Measurements from ENCODE around the gene TACC2. TPM values are rescaled to one million over a fixed set of nuclear protein-coding genes. Genes with fewer than 3 reads are reported as not detected.

TACC2 gene
- polyA plus RNA-seq, 1 donor, result 47.5 TPM

DNA sequence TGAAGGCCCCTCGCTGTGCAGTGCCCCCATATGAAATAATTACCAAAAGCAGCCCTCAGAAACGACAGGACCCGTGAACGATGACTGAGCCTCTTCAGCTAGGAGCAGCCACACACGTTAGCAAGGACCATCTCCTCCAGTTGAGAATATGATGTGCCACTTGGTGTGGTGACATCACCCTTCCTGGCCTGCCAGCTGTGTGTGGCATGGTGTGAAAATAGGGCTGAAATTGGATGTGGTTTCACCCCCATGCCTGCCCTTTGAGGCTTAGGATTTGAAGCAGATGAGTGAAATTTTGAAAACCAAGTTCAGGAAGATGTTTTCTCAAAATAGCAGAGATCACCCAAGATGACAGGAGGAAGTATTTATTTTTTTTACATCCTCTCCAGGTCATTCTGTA is 233.0 kb downstream of the TACC2 start:
- DNase-seq, result no peak

DNA sequence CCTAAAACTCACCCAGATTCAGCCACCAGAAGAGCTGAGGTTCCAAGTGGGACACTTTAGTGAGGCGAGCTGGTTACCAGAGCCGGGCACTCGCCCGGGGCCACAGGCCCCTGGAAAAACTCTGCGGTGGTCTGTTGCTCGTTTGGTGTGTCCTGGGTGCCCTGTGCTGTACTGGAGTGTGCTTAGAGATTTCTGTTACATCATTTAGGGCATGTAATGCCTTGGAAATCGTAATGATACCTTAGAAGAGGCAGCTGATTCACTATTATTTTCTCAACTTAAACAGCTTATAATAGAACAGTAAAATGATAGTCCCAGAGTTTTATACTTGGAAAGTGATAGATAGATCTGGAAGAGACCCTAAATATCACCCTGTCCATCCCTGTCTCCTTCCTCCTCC is 233.7 kb downstream of the TACC2 start:
- no peak for DNase-seq

DNA sequence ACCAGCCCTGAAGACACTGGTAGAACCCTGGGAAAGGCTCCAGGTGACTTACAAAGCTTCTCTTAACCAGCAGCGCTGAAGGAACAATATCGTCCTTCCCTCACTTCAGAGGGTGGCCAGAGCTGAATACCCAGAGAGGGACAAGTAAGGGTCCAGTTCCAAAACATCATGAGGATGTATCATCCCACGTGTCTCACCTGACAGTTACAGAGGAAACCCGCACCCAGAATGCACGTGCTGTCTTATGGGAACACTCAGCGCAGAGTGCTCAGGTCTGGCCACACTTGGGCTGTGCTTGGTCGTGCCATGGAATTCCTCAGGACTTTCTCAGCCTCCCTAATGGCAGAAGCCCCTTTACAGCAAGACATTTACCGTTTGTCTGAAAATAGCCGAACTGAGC is 235.2 kb downstream of the TACC2 start:
- no peak for DNase-seq

DNA sequence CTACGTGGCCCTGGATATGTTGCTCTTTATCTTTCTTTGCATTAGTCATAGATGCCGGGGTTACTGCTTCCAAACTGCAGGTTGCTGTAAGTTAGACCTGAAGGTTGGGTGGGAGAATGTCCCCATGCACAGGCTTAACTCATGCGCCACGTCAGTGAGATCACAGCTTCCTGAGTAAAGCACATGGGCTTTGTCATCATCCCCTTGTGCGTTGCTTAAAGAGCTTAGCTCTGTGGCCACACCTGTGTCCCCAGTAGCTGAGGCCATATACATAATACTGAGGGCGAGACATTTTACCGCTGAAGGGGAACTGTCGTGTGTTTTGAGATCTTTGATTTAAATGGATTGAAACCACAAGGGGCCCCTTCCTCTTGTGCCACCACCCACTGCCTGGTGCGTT is 236.4 kb downstream of the TACC2 start:
- no peak for DNase-seq

DNA sequence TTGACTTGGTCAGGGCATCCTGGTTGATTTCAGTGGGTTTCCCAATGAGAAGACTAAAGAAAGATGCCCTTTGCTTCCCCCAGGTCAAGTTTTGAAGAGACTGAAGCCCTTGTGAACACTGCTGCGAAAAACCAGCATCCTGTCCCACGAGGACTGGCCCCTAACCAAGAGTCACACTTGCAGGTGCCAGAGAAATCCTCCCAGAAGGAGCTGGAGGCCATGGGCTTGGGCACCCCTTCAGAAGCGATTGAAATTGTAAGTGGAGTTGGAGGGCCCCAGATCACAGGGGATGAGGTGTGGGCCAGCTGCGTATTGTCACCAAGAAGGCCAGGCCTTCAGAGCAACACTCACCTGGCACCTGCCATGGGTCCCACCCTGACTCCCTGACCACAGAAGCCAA is 238.8 kb downstream of the TACC2 start:
- DNase-seq, result no peak

DNA sequence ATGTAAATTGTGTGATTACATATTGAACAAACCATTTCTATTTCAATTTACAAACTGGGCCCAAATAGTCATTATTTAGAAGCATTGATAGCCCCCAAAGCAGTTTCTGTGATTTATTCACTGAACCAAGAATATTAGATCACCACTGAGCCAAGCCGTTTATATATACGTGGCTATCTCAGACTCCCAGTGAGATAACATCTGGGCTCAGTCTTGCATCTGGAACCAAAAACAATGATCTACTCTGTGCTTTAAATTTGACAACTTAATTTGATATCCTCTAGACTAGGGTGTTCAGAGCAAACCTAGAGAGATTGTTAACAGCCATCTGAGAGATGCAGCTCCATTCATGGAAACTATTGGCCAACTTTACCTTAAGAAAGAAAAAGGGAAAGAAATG is 240.7 kb downstream of the TACC2 start:
- DNase-seq, result no peak

DNA sequence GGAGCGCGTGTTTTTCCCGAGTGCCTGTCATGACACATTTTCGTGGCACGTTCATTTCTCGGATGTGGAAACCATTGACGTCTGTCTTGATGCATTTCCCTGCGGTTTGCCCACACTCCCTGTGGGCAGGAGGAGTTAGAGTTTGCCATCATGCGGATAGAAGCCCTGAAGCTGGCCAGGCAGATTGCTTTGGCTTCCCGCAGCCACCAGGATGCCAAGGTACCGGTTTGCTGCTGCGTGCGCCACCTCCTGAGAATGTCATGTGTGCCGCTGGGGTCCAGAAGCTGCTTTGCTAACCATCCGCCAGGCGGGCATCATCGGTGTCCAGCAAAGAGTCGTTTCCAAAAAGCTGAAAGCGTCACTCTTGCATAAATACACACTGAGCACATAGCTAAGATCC is 241.3 kb downstream of the TACC2 start:
- DNase-seq, result no peak

DNA sequence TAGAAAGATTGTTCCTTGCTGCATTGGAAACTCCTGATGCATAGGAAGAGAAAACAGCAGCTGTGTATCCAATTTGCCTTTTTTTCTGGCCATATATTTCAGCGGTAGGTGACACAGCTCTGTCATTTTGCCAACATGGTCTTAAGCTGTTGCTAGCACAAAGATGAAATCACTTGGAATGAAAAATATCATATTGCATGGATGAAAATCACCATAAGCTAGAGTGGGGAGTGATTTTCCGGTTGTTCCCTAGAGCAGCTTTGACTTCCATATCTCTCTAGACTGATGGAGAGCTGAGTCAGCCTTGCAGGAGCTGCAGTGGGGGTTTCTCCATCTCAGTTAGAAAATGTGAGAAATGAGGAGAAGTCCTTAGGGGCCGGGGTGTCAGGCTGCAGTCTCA is 243.8 kb downstream of the TACC2 start:
- DNase-seq, result peak; percentile 25

DNA sequence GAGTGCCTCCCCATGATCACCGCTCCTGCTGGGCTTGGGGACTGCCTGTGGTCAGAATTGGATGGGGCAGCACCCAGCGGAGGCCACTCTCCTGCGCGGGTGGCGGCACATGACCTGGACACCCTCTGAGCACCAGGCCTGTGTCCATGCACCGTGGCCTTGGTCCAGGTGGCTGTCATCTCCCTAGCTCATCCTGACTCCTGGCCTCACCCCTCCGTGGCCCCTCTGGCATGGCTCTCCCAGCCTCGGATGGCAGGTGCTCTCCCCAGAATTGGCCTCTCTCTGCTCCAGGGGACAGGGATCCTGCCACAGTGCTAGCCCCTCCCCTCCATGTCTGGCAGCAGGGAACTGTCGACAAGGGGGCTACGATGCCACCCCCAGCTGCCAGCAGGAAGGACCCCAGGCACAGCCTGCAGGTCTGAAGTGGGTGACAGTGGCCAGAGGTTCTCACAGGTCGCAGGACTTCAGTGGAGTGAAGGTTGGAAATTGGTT is 244.9 kb downstream of the TACC2 start:
- no peak for DNase-seq

DNA sequence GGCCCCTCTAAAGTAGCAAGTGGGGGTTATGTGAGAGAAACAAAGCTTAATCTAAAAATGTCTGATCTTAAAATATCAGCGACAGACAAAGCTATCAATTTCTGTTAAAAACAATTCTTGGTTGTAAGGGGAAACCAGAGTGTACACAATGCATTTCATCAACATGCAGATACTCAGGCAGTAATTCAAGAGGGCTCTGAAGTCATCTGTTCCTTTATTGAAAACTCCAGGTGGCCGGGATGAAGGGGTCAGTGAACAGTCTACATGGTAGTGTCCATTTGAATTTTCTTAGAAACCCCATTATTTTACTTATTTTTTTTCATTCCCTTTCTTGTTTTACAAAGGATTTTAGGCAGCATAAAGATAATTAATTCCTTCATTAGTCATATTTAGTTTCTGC is 245.5 kb downstream of the TACC2 start:
- no peak for DNase-seq

DNA sequence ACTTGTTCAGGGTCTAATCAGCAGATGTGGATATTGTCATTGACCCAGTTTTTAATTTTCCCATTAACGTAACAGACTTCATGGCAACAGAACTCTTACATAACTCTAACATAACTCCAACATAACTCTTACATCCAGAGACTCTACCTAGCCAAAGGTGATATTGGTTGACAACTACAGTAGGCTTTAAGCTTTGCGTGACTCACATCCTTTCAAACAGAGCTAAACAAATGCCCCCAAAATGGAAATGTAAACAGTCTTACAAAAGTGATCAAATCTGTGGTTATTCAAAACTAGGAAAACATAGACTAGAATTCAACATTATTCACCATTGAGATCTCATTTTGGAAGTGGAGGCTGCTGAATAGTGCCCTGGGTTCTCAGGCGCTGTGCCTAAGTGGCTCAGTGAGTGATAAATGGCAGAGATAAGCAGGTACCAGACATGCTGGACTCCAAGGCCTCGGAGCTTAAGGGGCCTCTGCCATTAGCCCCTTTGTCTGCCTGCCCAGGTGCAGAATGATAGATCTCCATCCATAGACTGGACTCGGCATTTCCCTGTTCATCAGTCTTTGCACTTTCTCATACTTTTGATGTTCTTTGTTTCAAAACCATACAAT is 247.8 kb downstream of the TACC2 start:
- DNase-seq, result no peak

DNA sequence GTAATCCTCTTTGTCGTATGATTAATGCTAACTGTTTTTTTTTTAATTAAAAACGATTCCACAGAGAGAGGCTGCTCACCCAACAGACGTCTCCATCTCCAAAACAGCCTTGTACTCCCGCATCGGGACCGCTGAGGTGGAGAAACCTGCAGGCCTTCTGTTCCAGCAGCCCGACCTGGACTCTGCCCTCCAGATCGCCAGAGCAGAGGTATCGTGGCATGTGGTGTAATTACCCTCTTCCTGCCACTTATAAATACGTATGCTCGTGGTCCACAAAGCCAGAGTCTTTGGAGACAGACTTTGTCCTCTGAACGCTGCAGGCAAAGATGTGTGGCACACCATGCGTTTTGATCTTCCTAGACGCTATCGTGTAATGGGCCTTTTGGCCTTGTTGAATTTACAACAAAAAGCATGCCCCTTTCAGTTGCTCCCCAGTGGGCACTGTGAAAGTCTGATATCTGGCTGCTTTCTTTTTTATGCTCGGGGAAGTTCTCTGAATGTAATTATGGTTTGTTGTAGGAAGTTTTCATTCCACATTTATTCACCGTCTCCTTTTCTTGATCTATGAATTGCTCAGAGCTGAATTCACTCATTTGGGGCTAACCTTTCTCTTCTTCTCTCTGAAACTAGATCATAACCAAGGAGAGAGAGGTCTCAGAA is 248.5 kb downstream of the TACC2 start:
- no peak for DNase-seq

DNA sequence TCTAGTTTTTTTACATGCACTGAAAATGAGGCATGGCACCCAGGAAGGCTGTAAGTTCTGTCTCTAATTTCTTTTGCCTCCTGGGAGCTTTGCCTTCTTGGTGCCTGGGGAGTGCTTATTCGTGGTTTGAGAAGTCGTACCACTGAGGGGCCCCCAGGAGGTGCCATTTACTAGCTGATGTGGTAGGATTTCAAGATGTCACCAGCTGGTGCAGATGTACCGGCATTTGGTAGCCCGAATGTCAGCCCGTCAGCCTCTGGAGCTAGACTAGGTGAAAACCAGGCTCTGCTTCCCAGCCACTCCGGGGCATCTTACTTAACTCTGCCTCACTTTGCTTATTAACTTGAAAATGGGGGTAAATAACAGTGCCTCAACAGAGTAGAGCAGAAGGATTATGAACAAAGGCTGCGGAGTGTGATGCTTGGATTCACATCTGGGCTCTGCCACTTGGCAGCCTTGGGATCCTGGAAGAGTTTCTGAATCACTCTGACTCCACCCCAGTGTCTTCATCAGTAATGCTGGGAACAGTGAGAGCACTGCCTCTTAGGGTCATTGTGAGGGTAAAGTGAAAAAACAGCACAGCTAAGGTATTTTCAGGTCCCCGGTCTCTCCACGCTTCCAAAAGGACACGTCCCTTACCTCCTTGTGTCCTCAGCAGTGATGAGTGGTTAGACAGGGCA is 250.8 kb downstream of the TACC2 start:
- DNase-seq, result no peak

DNA sequence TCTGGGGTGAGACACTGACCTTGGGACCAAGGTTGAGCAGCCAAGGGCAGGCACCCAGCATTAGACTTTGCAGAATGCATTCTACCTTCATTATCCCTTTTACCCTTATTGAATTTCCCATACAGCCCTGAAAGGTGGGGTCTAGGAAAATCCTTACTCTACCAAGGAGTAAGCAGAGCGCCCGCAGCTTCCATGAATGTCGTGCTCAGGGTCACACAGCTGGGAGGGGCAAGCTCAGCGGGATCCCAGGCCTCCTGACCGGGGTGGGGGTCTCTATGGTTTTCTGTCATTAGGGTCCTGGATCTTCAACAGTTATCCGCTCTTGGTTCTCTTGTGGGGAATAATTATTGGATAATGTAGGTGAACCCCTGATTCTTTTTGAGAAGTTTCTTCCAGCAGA is 251.4 kb downstream of the TACC2 start:
- DNase-seq, result no peak

DNA sequence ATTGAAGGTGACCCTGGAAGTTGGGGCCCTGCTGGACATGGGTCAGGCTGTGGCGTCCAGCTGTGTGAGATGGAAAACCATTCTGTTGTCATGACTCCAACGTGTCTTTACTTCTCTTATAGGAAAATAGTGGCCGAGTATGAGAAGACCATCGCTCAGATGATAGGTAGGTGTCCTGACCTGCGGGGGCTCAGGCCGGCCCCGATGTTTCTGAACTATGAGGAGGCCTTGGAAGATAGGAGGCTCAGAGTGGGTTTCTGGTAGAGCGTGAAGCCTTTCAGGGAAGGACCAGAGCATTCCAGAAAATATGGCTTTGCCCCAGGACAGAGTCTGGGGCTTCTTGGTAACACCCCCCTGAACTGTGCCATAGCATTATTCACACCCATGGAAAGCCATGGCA is 252.9 kb downstream of the TACC2 start:
- DNase-seq, result no peak

DNA sequence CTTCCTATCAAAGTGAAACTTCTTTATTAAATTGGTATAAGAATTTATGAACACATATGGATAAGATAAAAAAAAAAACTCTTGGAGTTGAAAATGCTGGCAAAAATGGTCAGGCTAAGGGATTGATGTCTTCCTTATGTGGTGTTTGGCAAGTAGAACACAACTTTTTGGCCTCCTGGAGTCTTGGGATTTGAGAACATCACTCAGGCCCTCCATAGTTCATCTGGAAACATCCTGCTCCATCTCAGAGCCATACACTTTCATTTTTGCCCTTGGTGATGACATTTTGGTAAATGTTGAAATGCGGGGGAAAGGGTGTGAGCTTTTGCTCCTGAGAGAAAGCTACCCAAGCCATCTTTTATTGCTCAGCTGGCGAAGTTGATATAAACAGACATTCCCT is 254.6 kb downstream of the TACC2 start:
- DNase-seq, result no peak

DNA sequence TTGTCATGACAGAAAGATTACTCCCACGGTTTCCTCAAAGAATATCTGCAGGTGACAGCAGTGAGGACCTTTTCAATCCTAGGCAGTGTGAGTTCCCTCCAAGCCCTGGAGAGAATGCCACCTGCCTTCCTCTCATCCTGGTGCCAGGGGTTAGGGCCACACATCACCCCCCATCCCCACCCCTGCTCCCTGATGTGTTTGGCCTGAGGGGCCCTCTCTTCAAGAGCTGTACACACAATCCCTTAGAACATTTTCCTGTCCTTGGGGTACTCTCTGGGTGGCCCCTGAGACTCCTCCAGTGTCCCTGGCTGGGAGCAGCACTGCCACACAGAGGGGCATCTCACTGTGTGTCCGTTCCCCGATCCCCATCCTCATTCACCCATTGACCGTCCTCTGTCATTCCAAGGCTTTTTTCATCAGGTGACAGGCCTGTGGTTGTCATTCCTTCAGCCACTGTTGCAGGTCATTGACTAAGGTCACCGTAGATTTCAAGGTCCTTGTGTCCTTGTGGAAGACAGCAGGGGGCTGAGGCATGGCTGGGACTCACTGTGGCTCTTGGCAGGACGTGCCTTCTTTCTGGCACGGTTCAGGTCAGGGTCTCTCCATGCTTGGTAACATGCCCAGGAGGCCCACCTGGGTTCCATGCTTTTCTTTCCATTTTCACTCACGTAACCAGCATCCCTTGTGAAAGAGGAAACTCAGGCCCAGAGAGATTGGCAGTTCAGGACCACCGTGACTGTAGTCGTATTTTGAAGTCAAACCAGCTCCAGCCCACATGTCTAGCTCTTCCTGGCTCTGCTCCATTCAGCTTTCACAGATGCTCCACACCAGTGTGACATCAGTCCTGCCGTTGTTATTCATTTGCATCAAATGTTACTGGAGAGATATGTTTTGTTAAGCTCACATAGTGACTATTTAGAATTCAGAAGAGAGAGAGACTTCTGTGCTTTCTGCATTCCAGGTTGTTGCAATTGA is 255.3 kb downstream of the TACC2 start:
- no peak for DNase-seq

DNA sequence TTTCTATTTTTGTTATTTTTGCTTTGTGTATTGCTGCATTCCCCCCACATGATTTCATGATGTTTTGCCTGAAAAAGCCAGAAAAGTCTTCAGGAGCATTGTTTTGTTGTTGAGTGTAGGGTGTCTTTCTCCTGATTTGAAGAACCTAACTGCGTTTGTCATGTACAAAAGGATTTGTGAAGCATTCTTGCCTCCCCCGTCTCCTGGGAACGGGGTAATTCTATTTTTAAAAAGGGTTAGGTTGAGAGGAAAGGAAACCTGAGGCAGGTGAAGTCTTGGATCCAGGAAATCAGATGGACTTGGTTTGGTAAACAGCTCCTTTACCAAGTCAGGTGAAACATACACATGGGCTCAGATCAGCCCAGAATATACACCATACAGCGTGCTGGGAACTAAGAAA is 256.2 kb downstream of the TACC2 start:
- DNase-seq, result no peak

DNA sequence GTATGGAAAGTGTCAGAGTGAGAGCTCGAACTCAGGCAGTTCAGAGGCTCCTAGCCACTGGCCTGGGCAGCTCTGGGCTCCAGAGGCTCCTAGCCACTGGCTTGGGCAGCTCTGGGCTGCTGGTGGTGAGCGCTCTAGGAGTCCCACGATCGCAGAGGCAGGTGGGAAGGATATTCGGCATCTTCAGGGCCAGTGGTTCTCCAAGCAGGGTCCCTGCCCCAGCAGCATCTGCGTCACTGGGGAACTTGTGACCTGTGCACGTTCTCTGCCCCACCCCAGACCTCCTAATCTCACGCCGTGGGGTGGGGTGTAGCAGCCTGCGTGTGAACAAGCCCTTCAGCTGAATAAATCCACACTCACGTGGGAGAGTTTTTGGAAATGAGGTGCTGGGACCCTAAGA is 256.9 kb downstream of the TACC2 start:
- DNase-seq, result no peak

DNA sequence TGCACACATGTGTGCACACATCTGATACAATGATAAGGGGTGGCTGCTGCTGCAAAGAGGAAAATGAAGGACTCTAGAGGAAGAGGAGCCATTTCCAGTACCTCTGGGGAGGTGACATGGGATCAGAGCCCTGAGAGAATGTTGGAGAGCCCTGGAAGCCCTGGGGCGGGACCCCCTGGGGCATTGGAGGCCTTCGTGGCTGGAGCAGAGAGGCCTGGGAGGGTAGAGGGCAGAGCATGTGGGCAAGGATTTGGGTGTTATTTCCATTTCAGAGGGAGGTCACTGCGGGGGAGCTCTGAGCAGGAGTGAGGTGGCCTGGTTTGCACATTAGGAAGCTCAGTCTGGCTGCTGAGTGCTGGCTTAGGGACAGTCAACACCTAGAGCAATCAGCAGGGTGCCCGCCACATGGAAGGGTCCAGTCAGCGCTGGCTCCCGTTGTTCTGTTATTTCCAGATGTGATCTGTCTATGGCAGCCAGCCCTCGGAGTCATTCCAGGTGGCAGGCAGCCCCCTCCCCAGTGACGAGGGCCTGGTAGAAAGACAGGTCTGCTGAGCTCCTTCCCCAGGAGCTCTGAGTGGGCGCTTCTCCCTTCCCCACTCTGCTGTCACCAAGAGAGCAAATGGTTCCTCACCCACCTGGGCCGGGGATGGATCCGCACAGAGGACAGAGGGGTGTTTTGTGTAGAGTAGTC is 258.0 kb downstream of the TACC2 start:
- DNase-seq, result no peak

DNA sequence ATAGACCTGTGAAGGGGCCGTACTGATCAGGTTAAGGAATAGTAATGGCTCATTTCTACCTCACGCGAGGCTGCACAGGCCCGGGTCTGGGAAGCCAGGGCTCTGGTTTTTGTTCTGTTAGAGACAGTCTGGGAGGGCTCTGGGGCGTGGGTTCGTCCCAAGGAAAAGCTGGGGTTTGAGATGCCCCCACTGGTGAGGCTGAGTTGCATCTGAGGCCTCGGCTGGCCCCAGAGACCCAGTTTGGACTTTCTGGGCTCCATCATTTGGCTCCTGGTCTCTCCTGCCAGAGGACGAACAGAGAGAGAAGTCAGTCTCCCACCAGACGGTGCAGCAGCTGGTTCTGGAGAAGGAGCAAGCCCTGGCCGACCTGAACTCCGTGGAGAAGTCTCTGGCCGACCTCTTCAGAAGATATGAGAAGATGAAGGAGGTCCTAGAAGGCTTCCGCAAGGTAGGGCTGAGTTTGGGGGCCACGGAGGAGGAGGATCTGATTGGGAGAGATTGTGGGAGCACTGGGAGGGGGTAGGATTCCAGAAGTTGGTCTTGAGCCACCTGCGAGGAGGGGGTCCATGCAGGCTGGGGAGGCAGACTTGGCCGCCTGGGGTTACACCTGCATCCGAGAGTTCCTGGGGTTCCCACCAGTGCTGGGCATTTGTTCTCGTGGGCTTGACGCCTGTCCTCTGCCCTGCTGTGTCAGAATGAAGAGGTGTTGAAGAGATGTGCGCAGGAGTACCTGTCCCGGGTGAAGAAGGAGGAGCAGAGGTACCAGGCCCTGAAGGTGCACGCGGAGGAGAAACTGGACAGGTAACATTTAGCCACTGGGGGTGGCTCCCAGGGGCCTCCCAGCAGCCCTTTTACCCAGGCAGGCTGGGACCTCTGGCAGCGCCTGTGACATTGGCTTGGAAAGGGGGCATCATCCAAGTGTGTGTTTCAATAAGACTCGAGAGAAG is 259.7 kb downstream of the TACC2 start:
- DNase-seq, result no peak
